Measurements from ENCODE around the gene CBR3. TPM values are rescaled to one million over a fixed set of nuclear protein-coding genes. Genes with fewer than 3 reads are reported as not detected.

The CBR3 gene
- total and polyA plus RNA-seq, 2 experiments from 2014 or later = 4.6 to 8.7 TPM

DNA sequence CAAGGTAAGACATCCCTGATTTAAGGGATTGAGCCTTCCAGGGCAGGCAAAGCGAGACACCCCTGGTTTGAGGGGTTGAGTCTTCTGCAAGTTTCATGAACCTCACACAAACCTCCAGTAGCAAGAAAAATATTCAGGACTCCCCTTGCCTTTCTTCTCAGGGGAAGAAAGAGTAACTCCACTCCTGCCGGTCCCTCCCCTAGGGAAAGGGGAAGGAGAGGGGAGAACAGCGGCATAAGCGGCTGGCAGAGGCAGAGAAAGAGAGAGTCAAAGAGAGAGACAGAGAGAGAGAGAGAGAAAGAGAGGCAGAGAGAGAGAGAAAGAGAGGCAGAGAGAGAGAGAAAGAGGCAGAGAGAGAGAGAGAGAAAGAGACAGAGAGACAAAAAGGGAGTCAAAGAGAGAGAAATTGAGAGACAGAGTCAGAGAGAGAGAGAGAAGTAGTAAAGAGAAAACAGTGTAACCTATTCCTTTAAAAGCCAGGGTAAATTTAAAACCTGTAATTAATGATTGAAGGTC is 29.5 kb upstream of the CBR3 start (continued):
- TF ChIP-seq, protein P1, sequence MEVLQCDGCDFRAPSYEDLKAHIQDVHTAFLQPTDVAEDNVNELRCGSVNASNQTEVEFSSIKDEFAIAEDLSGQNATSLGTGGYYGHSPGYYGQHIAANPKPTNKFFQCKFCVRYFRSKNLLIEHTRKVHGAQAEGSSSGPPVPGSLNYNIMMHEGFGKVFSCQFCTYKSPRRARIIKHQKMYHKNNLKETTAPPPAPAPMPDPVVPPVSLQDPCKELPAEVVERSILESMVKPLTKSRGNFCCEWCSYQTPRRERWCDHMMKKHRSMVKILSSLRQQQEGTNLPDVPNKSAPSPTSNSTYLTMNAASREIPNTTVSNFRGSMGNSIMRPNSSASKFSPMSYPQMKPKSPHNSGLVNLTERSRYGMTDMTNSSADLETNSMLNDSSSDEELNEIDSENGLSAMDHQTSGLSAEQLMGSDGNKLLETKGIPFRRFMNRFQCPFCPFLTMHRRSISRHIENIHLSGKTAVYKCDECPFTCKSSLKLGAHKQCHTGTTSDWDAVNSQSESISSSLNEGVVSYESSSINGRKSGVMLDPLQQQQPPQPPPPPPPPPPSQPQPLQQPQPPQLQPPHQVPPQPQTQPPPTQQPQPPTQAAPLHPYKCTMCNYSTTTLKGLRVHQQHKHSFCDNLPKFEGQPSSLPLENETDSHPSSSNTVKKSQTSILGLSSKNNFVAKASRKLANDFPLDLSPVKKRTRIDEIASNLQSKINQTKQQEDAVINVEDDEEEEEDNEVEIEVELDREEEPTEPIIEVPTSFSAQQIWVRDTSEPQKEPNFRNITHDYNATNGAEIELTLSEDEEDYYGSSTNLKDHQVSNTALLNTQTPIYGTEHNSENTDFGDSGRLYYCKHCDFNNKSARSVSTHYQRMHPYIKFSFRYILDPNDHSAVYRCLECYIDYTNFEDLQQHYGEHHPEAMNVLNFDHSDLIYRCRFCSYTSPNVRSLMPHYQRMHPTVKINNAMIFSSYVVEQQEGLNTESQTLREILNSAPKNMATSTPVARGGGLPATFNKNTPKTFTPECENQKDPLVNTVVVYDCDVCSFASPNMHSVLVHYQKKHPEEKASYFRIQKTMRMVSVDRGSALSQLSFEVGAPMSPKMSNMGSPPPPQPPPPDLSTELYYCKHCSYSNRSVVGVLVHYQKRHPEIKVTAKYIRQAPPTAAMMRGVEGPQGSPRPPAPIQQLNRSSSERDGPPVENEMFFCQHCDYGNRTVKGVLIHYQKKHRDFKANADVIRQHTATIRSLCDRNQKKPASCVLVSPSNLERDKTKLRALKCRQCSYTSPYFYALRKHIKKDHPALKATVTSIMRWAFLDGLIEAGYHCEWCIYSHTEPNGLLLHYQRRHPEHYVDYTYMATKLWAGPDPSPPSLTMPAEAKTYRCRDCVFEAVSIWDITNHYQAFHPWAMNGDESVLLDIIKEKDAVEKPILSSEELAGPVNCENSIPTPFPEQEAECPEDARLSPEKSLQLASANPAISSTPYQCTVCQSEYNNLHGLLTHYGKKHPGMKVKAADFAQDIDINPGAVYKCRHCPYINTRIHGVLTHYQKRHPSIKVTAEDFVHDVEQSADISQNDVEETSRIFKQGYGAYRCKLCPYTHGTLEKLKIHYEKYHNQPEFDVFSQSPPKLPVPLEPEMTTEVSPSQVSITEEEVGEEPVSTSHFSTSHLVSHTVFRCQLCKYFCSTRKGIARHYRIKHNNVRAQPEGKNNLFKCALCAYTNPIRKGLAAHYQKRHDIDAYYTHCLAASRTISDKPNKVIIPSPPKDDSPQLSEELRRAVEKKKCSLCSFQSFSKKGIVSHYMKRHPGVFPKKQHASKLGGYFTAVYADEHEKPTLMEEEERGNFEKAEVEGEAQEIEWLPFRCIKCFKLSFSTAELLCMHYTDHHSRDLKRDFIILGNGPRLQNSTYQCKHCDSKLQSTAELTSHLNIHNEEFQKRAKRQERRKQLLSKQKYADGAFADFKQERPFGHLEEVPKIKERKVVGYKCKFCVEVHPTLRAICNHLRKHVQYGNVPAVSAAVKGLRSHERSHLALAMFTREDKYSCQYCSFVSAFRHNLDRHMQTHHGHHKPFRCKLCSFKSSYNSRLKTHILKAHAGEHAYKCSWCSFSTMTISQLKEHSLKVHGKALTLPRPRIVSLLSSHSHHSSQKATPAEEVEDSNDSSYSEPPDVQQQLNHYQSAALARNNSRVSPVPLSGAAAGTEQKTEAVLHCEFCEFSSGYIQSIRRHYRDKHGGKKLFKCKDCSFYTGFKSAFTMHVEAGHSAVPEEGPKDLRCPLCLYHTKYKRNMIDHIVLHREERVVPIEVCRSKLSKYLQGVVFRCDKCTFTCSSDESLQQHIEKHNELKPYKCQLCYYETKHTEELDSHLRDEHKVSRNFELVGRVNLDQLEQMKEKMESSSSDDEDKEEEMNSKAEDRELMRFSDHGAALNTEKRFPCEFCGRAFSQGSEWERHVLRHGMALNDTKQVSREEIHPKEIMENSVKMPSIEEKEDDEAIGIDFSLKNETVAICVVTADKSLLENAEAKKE (CRISPR knock-in tag; IDR thresholded peaks at IDR 0.05) = no peak
- no peak for TF ChIP-seq REST (IDR thresholded peaks at IDR 0.05; ENCODE audit: unreplicated experiment)
- TF ChIP-seq ZNF114 (CRISPR knock-in tag; IDR thresholded peaks at IDR 0.05) = no peak
- TF ChIP-seq EZH2 (IDR thresholded peaks at IDR 0.05; ENCODE audit: low read depth, unreplicated experiment) = no peak

- Histone ChIP-seq H3K4me2 (0 out of 2 replicates have a peak overlapping the region, but pooled peaks have one; percentile 55), H3K27ac (ENCODE audit: low read depth) (peak overlapping the region; percentile 85), H2AFZ (no peak overlapping the region), H3K79me2 (replicated peaks; ENCODE audit: insufficient read depth) (peaks cover 35% of the 10 kb centered on the region), H3K4me3 (no peak overlapping the region), H3K4me1 (ENCODE audit: insufficient read depth) (peaks cover 36% of the 10 kb centered on the region), H3K9me2 (ENCODE audit: insufficient read depth) (no peaks in the 10 kb centered on the region), H4K20me1 (replicated peaks; ENCODE audit: insufficient read depth) (no peaks in the 10 kb centered on the region), H3K27me3 (ENCODE audit: insufficient read depth) (no peaks in the 10 kb centered on the region), H3K36me3 (ENCODE audit: insufficient read depth) (peaks cover 40% of the 10 kb centered on the region), H3F3A (replicated peaks; ENCODE audit: low read depth) (peaks cover 33% of the 10 kb centered on the region; the same call in 1 of the 2 replicates)
- Mint-ChIP-seq H3K9me3 (peaks cover 18% of the 10 kb centered on the region), H3K27me3 (ENCODE audit: insufficient read depth, low read depth, poor library complexity) (peaks cover 22% of the 10 kb centered on the region), H3K4me1 (peaks cover 52% of the 10 kb centered on the region), H3K27ac (no peak overlapping the region), H3K36me3 (ENCODE audit: low read depth) (peaks cover 51% of the 10 kb centered on the region), H3K4me3 (no peak overlapping the region)
- DNase-seq (ENCODE audit: low spot score) (no peak), ATAC-seq (no peak)
- no peak for TF ChIP-seq ZNF331 (CRISPR knock-in tag; IDR thresholded peaks at IDR 0.05; ENCODE audit: low read depth)
- TF ChIP-seq, protein P2, sequence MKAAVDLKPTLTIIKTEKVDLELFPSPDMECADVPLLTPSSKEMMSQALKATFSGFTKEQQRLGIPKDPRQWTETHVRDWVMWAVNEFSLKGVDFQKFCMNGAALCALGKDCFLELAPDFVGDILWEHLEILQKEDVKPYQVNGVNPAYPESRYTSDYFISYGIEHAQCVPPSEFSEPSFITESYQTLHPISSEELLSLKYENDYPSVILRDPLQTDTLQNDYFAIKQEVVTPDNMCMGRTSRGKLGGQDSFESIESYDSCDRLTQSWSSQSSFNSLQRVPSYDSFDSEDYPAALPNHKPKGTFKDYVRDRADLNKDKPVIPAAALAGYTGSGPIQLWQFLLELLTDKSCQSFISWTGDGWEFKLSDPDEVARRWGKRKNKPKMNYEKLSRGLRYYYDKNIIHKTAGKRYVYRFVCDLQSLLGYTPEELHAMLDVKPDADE (IDR thresholded peaks at IDR 0.05) = no peak
These were observed 25.0 kb upstream of the CBR3 start for GRCh38 chr21:36109868-36110267.

Data from GM23338 (cell line).